Endothelial cell of umbilical vein (primary cell): ENCODE data around the gene LRRC3C. TPM values are rescaled to one million over a fixed set of nuclear protein-coding genes. Genes with fewer than 3 reads are reported as not detected.
A peak's percentile ranks its signal among the peaks of the same experiment; 100 is the strongest.

ENCODE experiments used
- BruUV-seq: library from RNA; stranded (reverse); fragments of 400-500 nt; replicated peaks from 2 replicates; lab custom pipeline; 2021; lab: Mats Ljungman, UMichigan
- CTCF ChIA-PET: fragments of 300-600, 350-600 bp; sonication (Branson Sonifier 250); formaldehyde crosslinking; loops from one replicate; lab custom pipeline; 2021; ENCODE audit warnings: antibody characterized with exemption, inconsistent platforms; lab: Charles Lee
- POLR2A ChIA-PET: fragments of 300-600, 350-600 bp; sonication (Branson Sonifier 250); formaldehyde crosslinking; loops from one replicate; lab custom pipeline; 2021; ENCODE audit warnings: antibody characterized with exemption, inconsistent platforms; lab: Charles Lee
- DNase-seq: peaks from one replicate; pipeline ENCODE4 v3.0.0-alpha.2; 2011; ENCODE audit warnings: low read depth, low spot score
- FAIRE-seq: peaks from 2 replicates; lab custom pipeline; 2011; peaks lifted over from hg19 to GRCh38; lab: Jason Lieb, UNC
- H2AFZ ChIP-seq: 2 replicates; pipeline ENCODE4 v1.6.0; 2012; ENCODE audit warnings: low read depth, low read length, control low read depth, inconsistent platforms
- H3K27ac ChIP-seq: 2 replicates; pipeline ENCODE4 v1.5.1; 2011; ENCODE audit warnings: low read depth, mild to moderate bottlenecking, control low read depth, low read length, moderate library complexity; ENCODE audit not compliant: insufficient read depth
- H3K27me3 ChIP-seq, 2 experiments: 2 replicates each; pipeline versions ENCODE4 v1.6.0 to v1.6.1; 2011; ENCODE audit warnings: low read length in 2 of 2, mixed read lengths in 1 of 2; ENCODE audit not compliant: control insufficient read depth in 2 of 2, insufficient read depth in 2 of 2
- H3K36me3 ChIP-seq, 2 experiments: 2 replicates in 1 of 2; 3 replicates in 1 of 2; pipeline ENCODE4 v1.5.1; 2011; ENCODE audit warnings: low read length in 2 of 2, mild to moderate bottlenecking in 1 of 2, moderate library complexity in 1 of 2; ENCODE audit not compliant: control insufficient read depth in 2 of 2, insufficient read depth in 2 of 2; ENCODE audit errors: extremely low read depth in 1 of 2
- H3K4me1 ChIP-seq: 3 replicates; pipeline ENCODE4 v1.5.1; 2011; ENCODE audit warnings: mild to moderate bottlenecking, low read length; ENCODE audit not compliant: control insufficient read depth, insufficient read depth; ENCODE audit errors: extremely low read depth
- H3K4me2 ChIP-seq: 2 replicates; pipeline ENCODE4 v1.6.1; 2011; ENCODE audit warnings: low read length, control low read depth, mixed read lengths; ENCODE audit not compliant: insufficient read depth
- H3K4me3 ChIP-seq, 3 experiments: fragments of 200-600 bp in 1 of 3; sonication (generic), shearing (Covaris generic) in 1 of 3; replicated peaks in 1 of 3; 2 replicates each; pipeline ENCODE4 v1.5.1; 2011 to 2016; ENCODE audit warnings: control low read depth in 3 of 3, low read length in 3 of 3, mild to moderate bottlenecking in 2 of 3, inconsistent platforms in 1 of 3, low read depth in 1 of 3, moderate library complexity in 1 of 3; ENCODE audit not compliant: insufficient read depth in 1 of 3
- H3K79me2 ChIP-seq: 2 replicates; pipeline ENCODE4 v1.6.0; 2012; ENCODE audit warnings: low read length, inconsistent platforms; ENCODE audit not compliant: control insufficient read depth, insufficient read depth
- H3K9ac ChIP-seq: replicated peaks from 2 replicates; pipeline ENCODE3; 2011; ENCODE audit warnings: low read length, control low read depth; ENCODE audit not compliant: insufficient read depth; ENCODE audit errors: extremely low read depth
- H3K9me1 ChIP-seq: replicated peaks from 3 replicates; pipeline ENCODE4 v1.6.0; 2011; ENCODE audit warnings: mild to moderate bottlenecking, low read length; ENCODE audit not compliant: control insufficient read depth, insufficient read depth; ENCODE audit errors: extremely low read depth
- H3K9me3 ChIP-seq: replicated peaks from 2 replicates; pipeline ENCODE4 v1.5.1; 2012; ENCODE audit warnings: low read length, inconsistent platforms; ENCODE audit not compliant: control insufficient read depth, insufficient read depth
- H4K20me1 ChIP-seq: replicated peaks from 2 replicates; pipeline ENCODE3; 2011; ENCODE audit warnings: mild to moderate bottlenecking, low read length; ENCODE audit not compliant: control insufficient read depth, insufficient read depth; ENCODE audit errors: extremely low read depth
- EZH2 ChIP-seq: IDR thresholded peaks from 2 replicates; pipeline ENCODE4 v1.6.1; 2012; ENCODE audit warnings: borderline replicate concordance, low read depth, mild to moderate bottlenecking, moderate library complexity, low read length, inconsistent platforms; ENCODE audit not compliant: severe bottlenecking
- FOS ChIP-seq: IDR thresholded peaks from 2 replicates; pipeline ENCODE4 v1.6.1; 2011; ENCODE audit warnings: mild to moderate bottlenecking, low read length, moderate library complexity, borderline replicate concordance; ENCODE audit not compliant: insufficient read depth
- GATA2 ChIP-seq: IDR thresholded peaks from 2 replicates; pipeline ENCODE4 v1.7.0; 2011; ENCODE audit warnings: low read depth, mild to moderate bottlenecking, moderate library complexity, mixed read lengths, low read length; ENCODE audit not compliant: insufficient read length, insufficient read depth
- JUN ChIP-seq: IDR thresholded peaks from 2 replicates; pipeline ENCODE4 v1.6.1; 2011; ENCODE audit warnings: borderline replicate concordance, low read depth; ENCODE audit not compliant: insufficient read length, insufficient read depth
- MYC ChIP-seq: IDR thresholded peaks from one replicate; pipeline ENCODE4 v1.6.1; 2011; ENCODE audit warnings: mild to moderate bottlenecking, low read depth, low read length
- POLR2A ChIP-seq: IDR thresholded peaks from 2 replicates; pipeline ENCODE4 v1.6.1; 2012; ENCODE audit warnings: low read depth, mild to moderate bottlenecking, control low read depth, low read length
- POLR2AphosphoS5 ChIP-seq: IDR thresholded peaks from 2 replicates; pipeline ENCODE4 v1.6.1; 2012; ENCODE audit warnings: low read depth, mild to moderate bottlenecking, control low read depth, low read length, moderate library complexity; ENCODE audit not compliant: insufficient read depth
- dilution Hi-C: fragments of 300-500 bp; cut with MboI; formaldehyde crosslinking; loops from one replicate; pipeline ENCODE4 v1.15.0; 2019; ENCODE audit warnings: low sequenced_read_pairs; ENCODE audit not compliant: extremely low pct_ligation_motif_present
- intact Hi-C: fragments of 100-400 bp; cut with micrococcal nuclease; formaldehyde crosslinking; loops from one replicate; pipeline ENCODE4 v1.10.0; 2022
- polyA plus RNA-seq, 4 experiments: library from polyadenylated mRNA; depleted of rRNA in 3 of 4; stranded (reverse) in 3 of 4; unstranded in 1 of 4; fragments of >200 nt; gene quantifications; 2 replicates each; pipeline versions ENCODE4 v1.2.1 to v1.2.3, GENCODE V29; 2011 to 2012; ENCODE audit warnings: missing spikeins in 1 of 4
- total RNA-seq: library from RNA; stranded (reverse); gene quantifications from 2 replicates; pipeline ENCODE4 v1.2.3, GENCODE V29; 2021
- TF ChIP-seq, protein P1 (sequence below): IDR thresholded peaks from 2 replicates; pipeline ENCODE4 v1.6.1; 2011; ENCODE audit not compliant: insufficient read depth, insufficient read length
- TF ChIP-seq, protein P2 (sequence below), 2 donors: IDR thresholded peaks; 1 replicate in 1 of 2; 2 replicates in 1 of 2; pipeline ENCODE4 v1.5.1; 2011; ENCODE audit warnings: low read length in 2 of 2, mild to moderate bottlenecking in 2 of 2, moderate library complexity in 2 of 2, control low read depth in 1 of 2, inconsistent platforms in 1 of 2, low read depth in 1 of 2; ENCODE audit not compliant: insufficient read depth in 1 of 2; ENCODE audit errors: extremely low read depth in 1 of 2

The LRRC3C gene
- total and polyA plus RNA-seq, 2 donors (not counting 3 experiments of a cell fraction or from before 2014, with no cell fraction given) = not detected

DNA sequence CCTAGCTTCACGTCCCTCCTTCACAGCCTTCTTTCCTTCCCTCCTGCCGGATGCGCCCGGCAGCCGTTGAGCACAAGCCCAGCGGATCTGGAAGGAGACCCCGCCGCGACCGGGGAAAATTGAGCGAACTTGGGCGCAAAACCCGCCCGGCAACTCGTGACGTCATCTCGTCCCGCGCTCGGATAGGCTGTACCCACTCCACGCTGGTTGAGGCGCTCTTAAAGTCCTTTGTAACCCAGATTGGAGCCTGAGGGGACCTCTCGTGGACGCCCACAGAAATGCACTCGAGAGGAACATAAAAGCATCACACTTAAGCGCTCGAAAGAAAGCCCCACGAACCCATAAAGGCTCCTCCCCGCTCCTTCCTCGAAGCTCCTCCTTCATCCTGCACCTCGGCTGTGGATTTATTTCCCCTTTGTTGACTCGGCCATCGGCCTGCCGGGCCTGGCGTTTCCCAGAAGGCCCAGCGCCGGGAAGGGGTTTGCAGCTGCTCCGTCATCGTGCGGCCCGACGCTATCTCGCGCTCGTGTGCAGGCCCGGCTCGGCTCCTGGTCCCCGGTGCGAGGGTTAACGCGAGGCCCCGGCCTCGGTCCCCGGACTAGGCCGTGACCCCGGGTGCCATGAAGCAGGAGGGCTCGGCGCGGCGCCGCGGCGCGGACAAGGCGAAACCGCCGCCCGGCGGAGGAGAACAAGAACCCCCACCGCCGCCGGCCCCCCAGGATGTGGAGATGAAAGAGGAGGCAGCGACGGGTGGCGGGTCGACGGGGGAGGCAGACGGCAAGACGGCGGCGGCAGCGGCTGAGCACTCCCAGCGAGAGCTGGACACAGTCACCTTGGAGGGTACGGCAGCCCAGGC lies 53.0 kb downstream of the LRRC3C start, which contains the start of gene PSMD3:
Gene PSMD3 (plus strand): TSS at position 457 of the 856 bp plus-strand sequence. CDS start 164 bp downstream, at position 621.
- Histone ChIP-seq H3K79me2 (peaks cover 24% of the 10 kb centered on the region), H3K36me3 (peaks cover 7 to 14% of the 10 kb centered on the region in 2 experiments), H3K27me3 (peaks cover 6 to 16% of the 10 kb centered on the region in 2 experiments), H3K9ac (peak within 1 kb of the TSS; percentile 99), H3K4me1 (peaks cover 21% of the 10 kb centered on the region), H3K4me3 (peak within 1 kb of the TSS; percentile 84 to 100 (median 87)), H4K20me1 (no peaks in the 10 kb centered on the region), H3K9me1 (no peaks in the 10 kb centered on the region), H3K9me3 (no peaks in the 10 kb centered on the region), H3K27ac (peak within 1 kb of the TSS; percentile 87), H2AFZ (peak within 1 kb of the TSS; percentile 72), H3K4me2 (peak within 1 kb of the TSS; percentile 98)
- intact Hi-C loops (loop anchor here (1.0 to 2.0 kb wide), 9 partner anchors 21 to 358 kb away; partner anchors contain the start of genes LRRC3C, MIEN1 and ORMDL3), dilution Hi-C loops (no loop called here)
- no peak for TF ChIP-seq GATA2
- peak; percentile 76 for TF ChIP-seq JUN
- TF ChIP-seq MYC = no peak
- TF ChIP-seq FOS = no peak
- TF ChIP-seq POLR2AphosphoS5 = peak; percentile 94
- TF ChIP-seq POLR2A = peak; percentile 75
- TF ChIP-seq, protein P1, sequence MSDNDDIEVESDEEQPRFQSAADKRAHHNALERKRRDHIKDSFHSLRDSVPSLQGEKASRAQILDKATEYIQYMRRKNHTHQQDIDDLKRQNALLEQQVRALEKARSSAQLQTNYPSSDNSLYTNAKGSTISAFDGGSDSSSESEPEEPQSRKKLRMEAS = peak; percentile 62
- no peak for TF ChIP-seq EZH2
- TF ChIP-seq, protein P2, sequence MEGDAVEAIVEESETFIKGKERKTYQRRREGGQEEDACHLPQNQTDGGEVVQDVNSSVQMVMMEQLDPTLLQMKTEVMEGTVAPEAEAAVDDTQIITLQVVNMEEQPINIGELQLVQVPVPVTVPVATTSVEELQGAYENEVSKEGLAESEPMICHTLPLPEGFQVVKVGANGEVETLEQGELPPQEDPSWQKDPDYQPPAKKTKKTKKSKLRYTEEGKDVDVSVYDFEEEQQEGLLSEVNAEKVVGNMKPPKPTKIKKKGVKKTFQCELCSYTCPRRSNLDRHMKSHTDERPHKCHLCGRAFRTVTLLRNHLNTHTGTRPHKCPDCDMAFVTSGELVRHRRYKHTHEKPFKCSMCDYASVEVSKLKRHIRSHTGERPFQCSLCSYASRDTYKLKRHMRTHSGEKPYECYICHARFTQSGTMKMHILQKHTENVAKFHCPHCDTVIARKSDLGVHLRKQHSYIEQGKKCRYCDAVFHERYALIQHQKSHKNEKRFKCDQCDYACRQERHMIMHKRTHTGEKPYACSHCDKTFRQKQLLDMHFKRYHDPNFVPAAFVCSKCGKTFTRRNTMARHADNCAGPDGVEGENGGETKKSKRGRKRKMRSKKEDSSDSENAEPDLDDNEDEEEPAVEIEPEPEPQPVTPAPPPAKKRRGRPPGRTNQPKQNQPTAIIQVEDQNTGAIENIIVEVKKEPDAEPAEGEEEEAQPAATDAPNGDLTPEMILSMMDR (IDR thresholded peaks at IDR 0.05; ENCODE audit: extremely low read depth in 1 of 2, insufficient read depth in 1 of 2, low read depth in 1 of 2, low read length in 2 of 2) = peak; percentile 73 to 77
- DNase-seq (peak; percentile 100), FAIRE-seq (peak; percentile 100)
- BruUV-seq = no TSS peak
- CTCF ChIA-PET = interaction anchor here (0.6 to 7.2 kb wide), 19 partner anchors 16 to 359 kb away, joined by 3 to 108 read pairs (median 4); partner anchors contain the start of genes CSF3, MIEN1, ORMDL3 and WIPF2
- POLR2A ChIA-PET = interaction anchor here (0.6 to 1.0 kb wide), 4 partner anchors 22 to 53 kb away, joined by 3 to 5 read pairs (median 4); partner anchors contain the start of genes LRRC3C and ORMDL3
